Gastrocnemius medialis (tissue), 4 donors: ENCODE results near the gene MAGEC2. TPM values are rescaled to one million over a fixed set of nuclear protein-coding genes. Genes with fewer than 3 reads are reported as not detected.

Experiments used
- ATAC-seq, 2 donors: fragments of 150-250 bp; one replicate each; pipeline ENCODE4 v1.9.1; 2016
- DNase-seq, 2 donors: peaks; one replicate each; pipeline ENCODE4 v3.0.0-alpha.2; 2019
- H3K27ac ChIP-seq, 4 donors: fragments of 200-600 bp; sonication (generic); 1 replicate in 1 of 4; 2 replicates in 3 of 4; pipeline ENCODE4 v1.5.1; 2016 to 2018; ENCODE audit warnings: mild to moderate bottlenecking in 2 of 4, moderate library complexity in 1 of 4
- H3K27me3 ChIP-seq, 3 donors: fragments of 200-600 bp; sonication (generic) in 2 of 3; 1 replicate in 1 of 3; 2 replicates in 2 of 3; pipeline versions ENCODE4 v1.5.1 to v1.6.0; 2016 to 2019; ENCODE audit warnings: mild to moderate bottlenecking in 1 of 3, moderate library complexity in 1 of 3
- H3K36me3 ChIP-seq, 2 donors: fragments of 200-600 bp; sonication (generic) in 1 of 2; one replicate each; pipeline ENCODE4 v1.5.1; 2017 to 2018
- H3K4me1 ChIP-seq, 2 donors: fragments of 200-600 bp; sonication (generic) in 1 of 2; one replicate each; pipeline ENCODE4 v1.5.1; 2016 to 2017; ENCODE audit warnings: mild to moderate bottlenecking in 2 of 2
- H3K4me3 ChIP-seq, 4 donors: fragments of 200-600 bp; sonication (generic) in 3 of 4; 1 replicate in 1 of 4; 2 replicates in 3 of 4; pipeline ENCODE4 v1.5.1; 2016 to 2019; ENCODE audit warnings: mild to moderate bottlenecking in 2 of 4
- H3K9me3 ChIP-seq, 3 donors: fragments of 200-600 bp; sonication (generic) in 2 of 3; 1 replicate in 1 of 3; 2 replicates in 2 of 3; pipeline ENCODE4 v1.5.1; 2016 to 2019
- POLR2A ChIP-seq, 2 donors: fragments of 450-650 bp; IDR thresholded peaks; one replicate each; pipeline ENCODE4 v1.6.1; 2017; ENCODE audit warnings: antibody characterized with exemption in 2 of 2, mild to moderate bottlenecking in 2 of 2, moderate library complexity in 2 of 2
- in situ Hi-C, 4 donors: fragments of 200-750 bp; cut with MboI; loops; one replicate each; pipeline versions ENCODE4 v1.15.0 to v1.8.0; 2017; ENCODE audit warnings: low sequenced_read_pairs in 4 of 4
- intact Hi-C: fragments of 100-400 bp; cut with DNase I; formaldehyde crosslinking; loops from one replicate; pipeline ENCODE4 v1.15.1; 2023; ENCODE audit warnings: low total_unique reads
- total RNA-seq, 4 donors: library from RNA; depleted of rRNA; stranded (reverse); fragments of >200 nt; gene quantifications; one replicate each; pipeline versions ENCODE4 v1.1.0 to v1.2.3, GENCODE V29; 2016
- TF ChIP-seq, protein P1 (sequence below), 5 experiments: fragments of 450-650 bp in 3 of 5; fragments of 200-600 bp in 2 of 5; sonication (generic) in 2 of 5; IDR thresholded peaks in 4 of 5; conservative IDR thresholded peaks in 1 of 5; 1 replicate in 4 of 5; 2 replicates in 1 of 5; pipeline ENCODE4 v1.5.1; 2016 to 2019; ENCODE audit warnings: antibody characterized with exemption in 5 of 5, mild to moderate bottlenecking in 3 of 5, moderate library complexity in 3 of 5

MAGEC2 gene
- not detected for total RNA-seq

DNA sequence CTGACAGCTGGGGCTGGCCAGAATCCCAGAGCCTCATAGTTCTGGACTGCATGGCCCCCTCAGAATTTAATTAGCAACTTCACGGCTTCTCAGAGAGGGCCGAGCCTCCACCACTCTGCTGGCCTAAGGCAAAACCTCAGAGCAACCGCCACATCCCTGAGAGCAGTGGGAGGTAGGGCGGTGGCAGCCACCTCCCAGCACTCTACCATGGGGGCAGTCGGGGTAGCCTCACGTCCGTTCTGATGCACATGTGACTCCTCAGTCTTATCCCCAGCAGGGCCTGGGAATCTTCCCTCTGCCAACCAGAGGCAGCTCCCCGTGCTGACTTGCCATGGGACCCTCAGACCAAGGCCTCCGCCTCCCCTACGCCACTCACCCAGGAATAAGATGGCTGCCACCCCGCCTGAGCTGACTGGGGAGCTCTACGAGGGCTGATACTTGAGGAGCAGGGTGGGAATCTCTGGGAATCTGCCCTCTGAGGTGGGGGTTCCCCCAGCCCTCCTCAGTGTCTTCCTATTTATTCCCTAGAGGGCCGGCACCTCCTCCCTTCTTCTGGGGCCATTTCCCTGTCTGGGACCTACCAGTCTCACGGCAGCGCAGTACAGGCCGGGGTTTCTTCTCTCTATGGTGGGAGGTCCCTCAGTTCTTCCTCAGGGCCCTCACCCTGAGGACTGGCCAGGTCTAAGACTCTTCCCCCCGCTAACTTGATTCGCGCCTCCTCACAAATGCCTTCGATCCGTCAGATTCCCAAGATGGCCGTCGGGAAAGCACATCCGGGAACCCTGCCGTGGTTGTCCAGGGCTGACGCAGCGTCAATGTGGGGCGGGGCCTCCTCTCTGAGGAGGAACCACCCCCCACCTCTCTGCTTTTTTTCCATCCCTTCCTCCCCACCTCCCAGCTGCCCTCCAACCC, at the start of gene MAGEC2:
TSS of gene MAGEC2 (minus strand) at position 769 of the 912 bp plus-strand sequence. CDS start 1,303 bp downstream, outside the sequence.
- DNase-seq (no peak), ATAC-seq (no peak)
- Histone ChIP-seq H3K4me1 (no peaks in the 10 kb centered on the region), H3K27me3 (no peaks in the 10 kb centered on the region), H3K27ac (no peak within 1 kb of the TSS), H3K4me3 (no peak within 1 kb of the TSS), H3K36me3 (no peaks in the 10 kb centered on the region), H3K9me3 (no peaks in the 10 kb centered on the region)
- in situ Hi-C loops: no loop called here
- intact Hi-C loops: no loop called here
- TF ChIP-seq POLR2A (IDR thresholded peaks at IDR 0.05): no peak
- TF ChIP-seq, protein P1, sequence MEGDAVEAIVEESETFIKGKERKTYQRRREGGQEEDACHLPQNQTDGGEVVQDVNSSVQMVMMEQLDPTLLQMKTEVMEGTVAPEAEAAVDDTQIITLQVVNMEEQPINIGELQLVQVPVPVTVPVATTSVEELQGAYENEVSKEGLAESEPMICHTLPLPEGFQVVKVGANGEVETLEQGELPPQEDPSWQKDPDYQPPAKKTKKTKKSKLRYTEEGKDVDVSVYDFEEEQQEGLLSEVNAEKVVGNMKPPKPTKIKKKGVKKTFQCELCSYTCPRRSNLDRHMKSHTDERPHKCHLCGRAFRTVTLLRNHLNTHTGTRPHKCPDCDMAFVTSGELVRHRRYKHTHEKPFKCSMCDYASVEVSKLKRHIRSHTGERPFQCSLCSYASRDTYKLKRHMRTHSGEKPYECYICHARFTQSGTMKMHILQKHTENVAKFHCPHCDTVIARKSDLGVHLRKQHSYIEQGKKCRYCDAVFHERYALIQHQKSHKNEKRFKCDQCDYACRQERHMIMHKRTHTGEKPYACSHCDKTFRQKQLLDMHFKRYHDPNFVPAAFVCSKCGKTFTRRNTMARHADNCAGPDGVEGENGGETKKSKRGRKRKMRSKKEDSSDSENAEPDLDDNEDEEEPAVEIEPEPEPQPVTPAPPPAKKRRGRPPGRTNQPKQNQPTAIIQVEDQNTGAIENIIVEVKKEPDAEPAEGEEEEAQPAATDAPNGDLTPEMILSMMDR (IDR thresholded peaks at IDR 0.05 in 4 of 5, conservative IDR thresholded peaks at IDR 0.05 in 1 of 5): no peak

- intact Hi-C loops: no loop called here
- Histone ChIP-seq H3K4me1 (no peaks in the 10 kb centered on the region), H3K36me3 (no peaks in the 10 kb centered on the region), H3K4me3 (no peak overlapping the region), H3K9me3 (no peaks in the 10 kb centered on the region), H3K27me3 (no peaks in the 10 kb centered on the region), H3K27ac (no peak overlapping the region)
- in situ Hi-C loops: no loop called here
- DNase-seq: no peak
- no peak for TF ChIP-seq POLR2A (IDR thresholded peaks at IDR 0.05)
- TF ChIP-seq, protein P1 (IDR thresholded peaks at IDR 0.05 in 4 of 5, conservative IDR thresholded peaks at IDR 0.05 in 1 of 5): no peak
- ATAC-seq: no peak
These were observed 46.6 kb upstream of the MAGEC2 start for GRCh38 chrX:142251680-142252079.

DNA sequence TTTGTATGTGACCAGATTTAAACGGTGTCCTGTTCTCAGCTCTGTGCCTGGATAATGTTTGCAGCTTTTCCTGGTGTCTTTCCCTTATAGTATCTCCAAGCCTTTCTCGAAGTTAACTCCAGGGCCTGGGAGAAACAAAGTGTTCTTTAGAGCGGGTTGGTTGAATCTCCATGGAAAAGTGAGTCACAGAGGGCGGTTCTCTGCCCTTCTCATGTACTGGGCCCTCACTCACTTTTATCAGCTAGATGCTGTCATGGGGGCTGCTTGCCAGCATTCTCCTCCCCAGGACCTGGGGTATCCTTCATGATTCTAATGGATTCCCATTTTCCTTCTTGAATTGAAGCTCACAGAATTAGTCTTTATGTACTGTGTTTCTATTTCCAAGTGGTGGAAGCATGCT, 46.1 kb upstream of the MAGEC2 start:
- no peak for DNase-seq
- Histone ChIP-seq H3K4me3 (no peak overlapping the region), H3K4me1 (no peaks in the 10 kb centered on the region), H3K9me3 (no peaks in the 10 kb centered on the region), H3K36me3 (no peaks in the 10 kb centered on the region), H3K27ac (no peak overlapping the region), H3K27me3 (no peaks in the 10 kb centered on the region)
- intact Hi-C loops (no loop called here), in situ Hi-C loops (no loop called here)
- no peak for ATAC-seq
- TF ChIP-seq, protein P1 (IDR thresholded peaks at IDR 0.05 in 4 of 5, conservative IDR thresholded peaks at IDR 0.05 in 1 of 5): no peak
- no peak for TF ChIP-seq POLR2A (IDR thresholded peaks at IDR 0.05)

- Histone ChIP-seq H3K27me3 (no peaks in the 10 kb centered on the region), H3K27ac (no peak overlapping the region), H3K4me1 (no peaks in the 10 kb centered on the region), H3K4me3 (no peak overlapping the region), H3K36me3 (no peaks in the 10 kb centered on the region), H3K9me3 (no peaks in the 10 kb centered on the region)
- no peak for ATAC-seq
- no peak for DNase-seq
- TF ChIP-seq POLR2A (IDR thresholded peaks at IDR 0.05): no peak
- TF ChIP-seq, protein P1 (IDR thresholded peaks at IDR 0.05 in 4 of 5, conservative IDR thresholded peaks at IDR 0.05 in 1 of 5): no peak
- intact Hi-C loops: no loop called here
- in situ Hi-C loops: no loop called here
These were observed 45.4 kb upstream of the MAGEC2 start for GRCh38 chrX:142250502-142250901.
